ENCODE measurements around the gene NR5A2. TPM values are rescaled to one million over a fixed set of nuclear protein-coding genes. Genes with fewer than 3 reads are reported as not detected.

Gene NR5A2
- total RNA-seq, 4 donors from 2014 or later, result 3.2 to 6.8 (median 6.5) TPM

- no peak for TF ChIP-seq CTCF (IDR thresholded peaks at IDR 0.05; ENCODE audit: low read depth)
Measured at GRCh38 chr1:200073286-200073637, 45.8 kb downstream of the NR5A2 start.

GRCh38 chr1:200075522-200075921 lies 48.0 kb downstream of the NR5A2 start:
- TF ChIP-seq CTCF (IDR thresholded peaks at IDR 0.05; ENCODE audit: low read depth), result no peak

- no peak for TF ChIP-seq CTCF (IDR thresholded peaks at IDR 0.05; ENCODE audit: low read depth)
Measured at GRCh38 chr1:200075938-200076546, 48.5 kb downstream of the NR5A2 start.

GRCh38 chr1:200079232-200079940 lies 51.9 kb downstream of the NR5A2 start:
- no peak for TF ChIP-seq CTCF (IDR thresholded peaks at IDR 0.05; ENCODE audit: low read depth)

- TF ChIP-seq CTCF (IDR thresholded peaks at IDR 0.05; ENCODE audit: low read depth), result no peak
Measured at GRCh38 chr1:200081151-200081968, 53.9 kb downstream of the NR5A2 start.

- no peak for TF ChIP-seq CTCF (IDR thresholded peaks at IDR 0.05; ENCODE audit: low read depth)
Measured at GRCh38 chr1:200081969-200082245, 54.4 kb downstream of the NR5A2 start.

- no peak for TF ChIP-seq CTCF (IDR thresholded peaks at IDR 0.05; ENCODE audit: low read depth)
Measured at GRCh38 chr1:200082329-200082728, 54.8 kb downstream of the NR5A2 start.

Measured in subcutaneous adipose tissue (tissue), 4 donors.